ENCODE results near the gene APBB2.

DNA sequence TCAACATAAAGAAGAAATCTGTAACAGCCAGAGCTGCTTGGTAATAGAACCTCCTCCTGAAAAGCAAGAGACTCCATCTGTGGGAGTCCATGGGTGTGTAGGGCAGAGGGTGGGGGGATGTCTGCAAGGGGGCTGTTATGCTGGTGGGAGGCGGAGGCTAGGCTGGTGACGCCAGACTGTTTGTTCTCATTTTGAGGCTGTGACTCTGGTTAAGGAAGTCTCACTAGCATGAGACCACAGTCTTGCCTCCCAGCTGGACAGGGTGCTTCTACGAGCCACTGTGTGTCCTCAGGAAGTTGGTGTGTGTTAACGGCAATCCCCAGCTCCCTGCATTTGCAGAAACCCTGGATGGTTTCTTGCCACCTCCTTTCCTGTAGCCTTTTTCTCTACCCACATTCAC, 384.8 kb downstream of the APBB2 start:
- TF ChIP-seq POLR2A (IDR thresholded peaks at IDR 0.05), result no peak
- TF ChIP-seq, protein P1, sequence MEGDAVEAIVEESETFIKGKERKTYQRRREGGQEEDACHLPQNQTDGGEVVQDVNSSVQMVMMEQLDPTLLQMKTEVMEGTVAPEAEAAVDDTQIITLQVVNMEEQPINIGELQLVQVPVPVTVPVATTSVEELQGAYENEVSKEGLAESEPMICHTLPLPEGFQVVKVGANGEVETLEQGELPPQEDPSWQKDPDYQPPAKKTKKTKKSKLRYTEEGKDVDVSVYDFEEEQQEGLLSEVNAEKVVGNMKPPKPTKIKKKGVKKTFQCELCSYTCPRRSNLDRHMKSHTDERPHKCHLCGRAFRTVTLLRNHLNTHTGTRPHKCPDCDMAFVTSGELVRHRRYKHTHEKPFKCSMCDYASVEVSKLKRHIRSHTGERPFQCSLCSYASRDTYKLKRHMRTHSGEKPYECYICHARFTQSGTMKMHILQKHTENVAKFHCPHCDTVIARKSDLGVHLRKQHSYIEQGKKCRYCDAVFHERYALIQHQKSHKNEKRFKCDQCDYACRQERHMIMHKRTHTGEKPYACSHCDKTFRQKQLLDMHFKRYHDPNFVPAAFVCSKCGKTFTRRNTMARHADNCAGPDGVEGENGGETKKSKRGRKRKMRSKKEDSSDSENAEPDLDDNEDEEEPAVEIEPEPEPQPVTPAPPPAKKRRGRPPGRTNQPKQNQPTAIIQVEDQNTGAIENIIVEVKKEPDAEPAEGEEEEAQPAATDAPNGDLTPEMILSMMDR (IDR thresholded peaks at IDR 0.05), result no peak
